LNCaP clone FGC (cell line): ENCODE measurements around the gene DEPDC5.

Experiments
- DNase-seq: peaks from one replicate; pipeline ENCODE4 v3.0.0-alpha.2; 2011; ENCODE audit warnings: low read depth
- H3K4me3 ChIP-seq: 2 replicates; pipeline ENCODE4 v1.5.1; 2011; ENCODE audit warnings: mild to moderate bottlenecking, low read depth, low read length, control low read depth
- CTCF ChIP-seq: IDR thresholded peaks from 2 replicates; pipeline ENCODE4 v1.5.1; 2012; ENCODE audit warnings: mild to moderate bottlenecking; ENCODE audit not compliant: control insufficient read depth, insufficient read depth; ENCODE audit errors: extremely low read depth

The DEPDC5 gene

GRCh38 chr22:31909977-31910376, 156.2 kb downstream of the DEPDC5 start:
- no peak for TF ChIP-seq CTCF
- H3K4me3 ChIP-seq: no peak overlapping the region
- no peak for DNase-seq

GRCh38 chr22:31911565-31912406, 158.0 kb downstream of the DEPDC5 start:
- no peak for TF ChIP-seq CTCF
- no peak for DNase-seq
- H3K4me3 ChIP-seq: no peak overlapping the region

GRCh38 chr22:31912407-31912743, 158.6 kb downstream of the DEPDC5 start:
- TF ChIP-seq CTCF: no peak
- no peak for DNase-seq
- no peak overlapping the region for H3K4me3 ChIP-seq

- no peak for DNase-seq
- no peak for TF ChIP-seq CTCF
- H3K4me3 ChIP-seq: no peak overlapping the region
Measured at GRCh38 chr22:31915586-31915985, 161.8 kb downstream of the DEPDC5 start.

- no peak for TF ChIP-seq CTCF
- no peak for DNase-seq
- H3K4me3 ChIP-seq: no peak overlapping the region
Measured at GRCh38 chr22:31917227-31917921, 163.6 kb downstream of the DEPDC5 start.

- DNase-seq: no peak
- no peak for TF ChIP-seq CTCF
- H3K4me3 ChIP-seq: no peak overlapping the region
Measured at GRCh38 chr22:31919730-31920129, 165.9 kb downstream of the DEPDC5 start.
